Stimulated activated CD4-positive, alpha-beta T cell treated with anti-CD3 and anti-CD28 coated beads, Interleukin-15, amount 100 ng/mL, for 1 hour (primary cell): ENCODE results near the gene SNAP25.

Source experiments
- DNase-seq, 2 donors: peaks; one replicate each; pipeline ENCODE4 v3.0.0-alpha.2; 2020; ENCODE audit warnings: low read depth in 1 of 2, low spot score in 1 of 2

SNAP25 gene

GRCh38 chr20:10328897-10329255, 110.2 kb downstream of the SNAP25 start:
- no peak for DNase-seq

GRCh38 chr20:10329387-10330005, 110.9 kb downstream of the SNAP25 start:
- no peak for DNase-seq

GRCh38 chr20:10330071-10330470, 111.4 kb downstream of the SNAP25 start:
- no peak for DNase-seq

GRCh38 chr20:10332656-10333415, 114.2 kb downstream of the SNAP25 start:
- DNase-seq, result no peak

GRCh38 chr20:10336959-10337729, 118.5 kb downstream of the SNAP25 start:
- DNase-seq, result no peak

GRCh38 chr20:10338426-10339180, 120.0 kb downstream of the SNAP25 start:
- no peak for DNase-seq

- DNase-seq, result no peak
These were observed 121.0 kb downstream of the SNAP25 start for GRCh38 chr20:10339609-10340008.

- DNase-seq, result no peak
These were observed 123.5 kb downstream of the SNAP25 start for GRCh38 chr20:10342152-10342551.

GRCh38 chr20:10344953-10345352, 126.3 kb downstream of the SNAP25 start:
- no peak for DNase-seq

- DNase-seq, result no peak
These were observed 128.7 kb downstream of the SNAP25 start for GRCh38 chr20:10347086-10347880.

GRCh38 chr20:10349118-10349517, 130.5 kb downstream of the SNAP25 start:
- no peak for DNase-seq

GRCh38 chr20:10350188-10350842, 131.7 kb downstream of the SNAP25 start:
- DNase-seq, result no peak

- DNase-seq, result no peak
These were observed 134.5 kb downstream of the SNAP25 start for GRCh38 chr20:10352934-10353824.

- DNase-seq, result no peak
These were observed 138.0 kb downstream of the SNAP25 start for GRCh38 chr20:10356628-10357027.
